ENCODE measurements around the gene ZDHHC23. TPM values are rescaled to one million over a fixed set of nuclear protein-coding genes. Genes with fewer than 3 reads are reported as not detected.

Gene ZDHHC23
- total RNA-seq, 1 experiment from 2014 or later: 9.3 TPM

- no peak for DNase-seq (ENCODE audit: low read depth)
Measured at GRCh38 chr3:114011059-114011797, 63.4 kb downstream of the ZDHHC23 start.

Other genes with a start within 250 kb of the ZDHHC23 start
- 218 and 303 TPM in 2 replicates for gene NAA50, start 201.8 kb upstream of the ZDHHC23 start, total RNA-seq (2014; rRNA removed; shearing (Covaris generic))
- gene ATP6V1A, start 201.0 kb upstream of the ZDHHC23 start, total RNA-seq (2014; rRNA removed; shearing (Covaris generic)): 93.9 and 115 TPM in 2 replicates
- 2.2 and 3.6 TPM in 2 replicates for gene GRAMD1C, start 109.2 kb upstream of the ZDHHC23 start, total RNA-seq (2014; rRNA removed; shearing (Covaris generic))
- 0.71 and 1.5 TPM in 2 replicates for gene CCDC191, start 108.5 kb downstream of the ZDHHC23 start, total RNA-seq (2014; rRNA removed; shearing (Covaris generic))
- gene QTRT2, start 108.7 kb downstream of the ZDHHC23 start, total RNA-seq (2014; rRNA removed; shearing (Covaris generic)): 14.8 and 29.4 TPM in 2 replicates
- not detected in 2 replicates for gene DRD3, start 231.0 kb downstream of the ZDHHC23 start, total RNA-seq (2014; rRNA removed; shearing (Covaris generic))

Data from M059J (cell line).